ENCODE measurements around the gene PPP1R3G.

DNA sequence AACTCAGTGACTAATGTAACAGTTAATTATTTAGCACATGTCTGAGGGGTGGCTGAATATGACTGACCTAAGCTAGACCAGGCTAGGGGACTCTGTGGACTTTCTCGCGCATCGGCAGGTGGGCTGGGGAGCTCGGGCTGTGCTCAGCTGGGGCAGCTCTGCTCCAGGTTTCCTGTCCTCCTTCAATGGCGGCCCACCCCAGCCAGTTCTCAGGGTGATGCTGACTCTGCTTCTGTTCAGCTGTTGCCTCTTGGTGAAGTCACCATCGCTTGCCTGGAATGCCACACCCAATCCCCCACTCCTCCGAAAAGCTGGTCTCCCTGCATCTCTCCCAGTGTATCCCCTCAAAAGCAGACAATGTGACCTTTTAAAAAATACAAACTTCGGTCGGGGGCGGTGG, 20.0 kb downstream of the PPP1R3G start:
- TF ChIP-seq, protein P1, sequence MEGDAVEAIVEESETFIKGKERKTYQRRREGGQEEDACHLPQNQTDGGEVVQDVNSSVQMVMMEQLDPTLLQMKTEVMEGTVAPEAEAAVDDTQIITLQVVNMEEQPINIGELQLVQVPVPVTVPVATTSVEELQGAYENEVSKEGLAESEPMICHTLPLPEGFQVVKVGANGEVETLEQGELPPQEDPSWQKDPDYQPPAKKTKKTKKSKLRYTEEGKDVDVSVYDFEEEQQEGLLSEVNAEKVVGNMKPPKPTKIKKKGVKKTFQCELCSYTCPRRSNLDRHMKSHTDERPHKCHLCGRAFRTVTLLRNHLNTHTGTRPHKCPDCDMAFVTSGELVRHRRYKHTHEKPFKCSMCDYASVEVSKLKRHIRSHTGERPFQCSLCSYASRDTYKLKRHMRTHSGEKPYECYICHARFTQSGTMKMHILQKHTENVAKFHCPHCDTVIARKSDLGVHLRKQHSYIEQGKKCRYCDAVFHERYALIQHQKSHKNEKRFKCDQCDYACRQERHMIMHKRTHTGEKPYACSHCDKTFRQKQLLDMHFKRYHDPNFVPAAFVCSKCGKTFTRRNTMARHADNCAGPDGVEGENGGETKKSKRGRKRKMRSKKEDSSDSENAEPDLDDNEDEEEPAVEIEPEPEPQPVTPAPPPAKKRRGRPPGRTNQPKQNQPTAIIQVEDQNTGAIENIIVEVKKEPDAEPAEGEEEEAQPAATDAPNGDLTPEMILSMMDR (IDR thresholded peaks at IDR 0.05): no peak
- TF ChIP-seq POLR2A (IDR thresholded peaks at IDR 0.05): no peak
